ENCODE results near the gene MAST4.
"Not testable (repeated sequence)": the region's sequence is repeated elsewhere in the genome, so short reads cannot be mapped to it uniquely, and the experiment has no call there.

Gene MAST4

GRCh38 chr5:66694036-66694435 lies 97.8 kb downstream of the MAST4 start:
- in situ Hi-C loops (cut with HindIII; ENCODE audit: low sequenced_read_pairs) = no loop called here

GRCh38 chr5:66695840-66696239 lies 99.6 kb downstream of the MAST4 start:
- in situ Hi-C loops (cut with HindIII; ENCODE audit: low sequenced_read_pairs) = not testable (repeated sequence)

- in situ Hi-C loops (cut with HindIII; ENCODE audit: low sequenced_read_pairs) = no loop called here
These were observed 101.8 kb downstream of the MAST4 start for GRCh38 chr5:66697796-66698564.

GRCh38 chr5:66701244-66701643 lies 105.1 kb downstream of the MAST4 start:
- in situ Hi-C loops (cut with HindIII; ENCODE audit: low sequenced_read_pairs) = no loop called here

GRCh38 chr5:66702426-66702825 lies 106.2 kb downstream of the MAST4 start:
- in situ Hi-C loops (cut with HindIII; ENCODE audit: low sequenced_read_pairs) = no loop called here

GRCh38 chr5:66704790-66705425 lies 108.7 kb downstream of the MAST4 start:
- in situ Hi-C loops (cut with HindIII; ENCODE audit: low sequenced_read_pairs) = no loop called here

GRCh38 chr5:66708368-66708767 lies 112.2 kb downstream of the MAST4 start:
- in situ Hi-C loops (cut with HindIII; ENCODE audit: low sequenced_read_pairs) = no loop called here

- in situ Hi-C loops (cut with HindIII; ENCODE audit: low sequenced_read_pairs) = no loop called here
These were observed 114.4 kb downstream of the MAST4 start for GRCh38 chr5:66710557-66711088.

GRCh38 chr5:66713998-66714397 lies 117.8 kb downstream of the MAST4 start:
- in situ Hi-C loops (cut with HindIII; ENCODE audit: low sequenced_read_pairs) = no loop called here

GRCh38 chr5:66717455-66718373 lies 121.5 kb downstream of the MAST4 start:
- in situ Hi-C loops (cut with HindIII; ENCODE audit: low sequenced_read_pairs) = no loop called here

GRCh38 chr5:66718374-66719002 lies 122.3 kb downstream of the MAST4 start:
- in situ Hi-C loops (cut with HindIII; ENCODE audit: low sequenced_read_pairs) = no loop called here

- in situ Hi-C loops (cut with HindIII; ENCODE audit: low sequenced_read_pairs) = no loop called here
These were observed 124.6 kb downstream of the MAST4 start for GRCh38 chr5:66720780-66721179.

GRCh38 chr5:66722686-66723085 lies 126.5 kb downstream of the MAST4 start:
- in situ Hi-C loops (cut with HindIII; ENCODE audit: low sequenced_read_pairs) = no loop called here

- in situ Hi-C loops (cut with HindIII; ENCODE audit: low sequenced_read_pairs) = loop anchor here (25.0 kb wide), 1 partner anchor 412 kb away; no protein-coding TSS in a partner anchor
These were observed 128.4 kb downstream of the MAST4 start for GRCh38 chr5:66724349-66725139.

- in situ Hi-C loops (cut with HindIII; ENCODE audit: low sequenced_read_pairs) = loop anchor here (25.0 kb wide), 1 partner anchor 415 kb away; no protein-coding TSS in a partner anchor
These were observed 131.4 kb downstream of the MAST4 start for GRCh38 chr5:66727630-66728029.

GRCh38 chr5:66728049-66728448 lies 131.9 kb downstream of the MAST4 start:
- in situ Hi-C loops (cut with HindIII; ENCODE audit: low sequenced_read_pairs) = loop anchor here (25.0 kb wide), 1 partner anchor 416 kb away; no protein-coding TSS in a partner anchor

- in situ Hi-C loops (cut with HindIII; ENCODE audit: low sequenced_read_pairs) = loop anchor here (25.0 kb wide), 1 partner anchor 425 kb away; no protein-coding TSS in a partner anchor
These were observed 140.9 kb downstream of the MAST4 start for GRCh38 chr5:66737096-66737495.

- in situ Hi-C loops (cut with HindIII; ENCODE audit: low sequenced_read_pairs) = loop anchor here (25.0 kb wide), 1 partner anchor 426 kb away; no protein-coding TSS in a partner anchor
These were observed 141.9 kb downstream of the MAST4 start for GRCh38 chr5:66738136-66738535.

- in situ Hi-C loops (cut with HindIII; ENCODE audit: low sequenced_read_pairs) = loop anchor here (25.0 kb wide), 1 partner anchor 427 kb away; no protein-coding TSS in a partner anchor
These were observed 142.8 kb downstream of the MAST4 start for GRCh38 chr5:66739021-66739420.
